HEK293T (cell line): ENCODE measurements around the gene TMUB2.

Source experiments
- CTBP1 ChIP-seq: fragments of 450-650 bp; IDR thresholded peaks from 2 replicates; pipeline ENCODE4 v1.6.1; 2016; ENCODE audit warnings: borderline replicate concordance
- FOXK2 ChIP-seq: fragments of 450-650 bp; IDR thresholded peaks from 2 replicates; pipeline ENCODE4 v1.6.1; 2016; ENCODE audit warnings: mild to moderate bottlenecking
- HDGF ChIP-seq: fragments of 450-650 bp; IDR thresholded peaks from 2 replicates; pipeline ENCODE4 v1.6.1; 2017; ENCODE audit warnings: antibody characterized with exemption, borderline replicate concordance
- SP1 ChIP-seq: fragments of 450-650 bp; IDR thresholded peaks from 2 replicates; pipeline ENCODE4 v1.6.1; 2017
- TF ChIP-seq, protein P1 (sequence below): fragments of 450-650 bp; IDR thresholded peaks from 2 replicates; pipeline ENCODE4 v1.6.1; 2016

DNA sequence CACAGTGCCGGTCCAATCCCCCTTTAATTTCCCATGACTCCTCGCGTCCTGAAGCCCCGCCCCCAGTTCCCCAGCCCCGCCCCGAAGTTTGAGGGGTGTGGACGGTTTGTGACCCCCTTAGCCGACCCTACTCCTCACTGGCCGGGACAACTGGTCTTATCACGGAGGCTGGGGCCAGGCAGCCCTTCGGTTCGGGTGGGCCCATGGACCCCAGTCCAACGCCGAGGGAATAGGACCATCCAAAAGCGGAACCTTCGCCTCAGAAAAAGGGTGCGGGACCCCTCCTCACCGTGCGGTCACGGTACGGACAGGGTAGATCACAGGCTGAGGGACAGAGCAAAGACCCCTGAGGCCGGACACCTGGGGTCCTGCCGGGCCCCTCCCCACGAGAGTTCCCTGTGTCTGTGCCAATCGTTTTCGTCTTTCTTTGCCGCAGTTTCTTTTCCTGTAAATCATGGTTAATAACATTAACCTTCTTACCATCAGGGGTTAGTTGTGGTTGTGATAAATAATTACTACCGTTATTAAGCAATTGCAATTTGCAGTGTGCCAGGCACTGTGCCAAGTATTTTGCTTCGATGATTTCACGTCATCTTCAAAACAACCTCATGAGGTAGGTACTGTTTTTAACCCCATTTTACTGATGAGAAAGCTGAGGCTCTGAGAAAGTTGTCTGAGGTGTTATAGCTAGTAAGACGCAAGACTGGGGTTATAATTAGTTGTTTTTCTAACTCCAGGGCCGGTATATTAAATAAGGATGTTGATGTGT, 543 bp downstream of the TMUB2 start:
- TF ChIP-seq, protein P1, sequence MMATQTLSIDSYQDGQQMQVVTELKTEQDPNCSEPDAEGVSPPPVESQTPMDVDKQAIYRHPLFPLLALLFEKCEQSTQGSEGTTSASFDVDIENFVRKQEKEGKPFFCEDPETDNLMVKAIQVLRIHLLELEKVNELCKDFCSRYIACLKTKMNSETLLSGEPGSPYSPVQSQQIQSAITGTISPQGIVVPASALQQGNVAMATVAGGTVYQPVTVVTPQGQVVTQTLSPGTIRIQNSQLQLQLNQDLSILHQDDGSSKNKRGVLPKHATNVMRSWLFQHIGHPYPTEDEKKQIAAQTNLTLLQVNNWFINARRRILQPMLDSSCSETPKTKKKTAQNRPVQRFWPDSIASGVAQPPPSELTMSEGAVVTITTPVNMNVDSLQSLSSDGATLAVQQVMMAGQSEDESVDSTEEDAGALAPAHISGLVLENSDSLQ, result peak; percentile 69
- no peak for TF ChIP-seq SP1
- TF ChIP-seq CTBP1, result no peak
- TF ChIP-seq FOXK2, result no peak
- TF ChIP-seq HDGF, result no peak
